Stimulated activated CD4-positive, alpha-beta T cell treated with anti-CD3 and anti-CD28 coated beads, TNF-alpha, amount 100 ng/mL, for 48 hours (primary cell): ENCODE data around the gene POLK.
"Not testable (repeated sequence)": the region's sequence is repeated elsewhere in the genome, so short reads cannot be mapped to it uniquely, and the experiment has no call there.

ENCODE experiments used
- DNase-seq, 3 donors: peaks; one replicate each; pipeline ENCODE4 v3.0.0-alpha.2; 2020; ENCODE audit warnings: low read depth in 3 of 3

POLK gene

GRCh38 chr5:75550597-75550996 lies 38.9 kb downstream of the POLK start:
- DNase-seq: no peak

GRCh38 chr5:75551471-75551870 lies 39.8 kb downstream of the POLK start:
- DNase-seq: no peak

- no peak for DNase-seq
These were observed 41.1 kb downstream of the POLK start for GRCh38 chr5:75552764-75553163.

- DNase-seq: no peak
These were observed 41.7 kb downstream of the POLK start for GRCh38 chr5:75553358-75553757.

- DNase-seq: no peak
These were observed 46.5 kb downstream of the POLK start for GRCh38 chr5:75558221-75558620.

- no peak for DNase-seq
These were observed 47.4 kb downstream of the POLK start for GRCh38 chr5:75558981-75559632.

GRCh38 chr5:75560655-75561054 lies 49.0 kb downstream of the POLK start:
- DNase-seq: not testable (repeated sequence)

GRCh38 chr5:75565991-75566709 lies 54.5 kb downstream of the POLK start:
- DNase-seq: not testable (repeated sequence)

- DNase-seq: peak; percentile 35 to 44 (median 41)
These were observed 55.1 kb downstream of the POLK start for GRCh38 chr5:75566710-75567309.

- DNase-seq: no peak
These were observed 56.0 kb downstream of the POLK start for GRCh38 chr5:75567710-75568109.

GRCh38 chr5:75568202-75568601 lies 56.5 kb downstream of the POLK start:
- no peak for DNase-seq

- no peak for DNase-seq
These were observed 59.9 kb downstream of the POLK start for GRCh38 chr5:75571547-75571946.

- no peak for DNase-seq
These were observed 63.1 kb downstream of the POLK start for GRCh38 chr5:75574791-75575190.

GRCh38 chr5:75578280-75578679 lies 66.6 kb downstream of the POLK start:
- DNase-seq: not testable (repeated sequence)

GRCh38 chr5:75584641-75585040 lies 73.0 kb downstream of the POLK start:
- DNase-seq: no peak

GRCh38 chr5:75588666-75589065 lies 77.0 kb downstream of the POLK start:
- no peak for DNase-seq

GRCh38 chr5:75600535-75600934 lies 88.8 kb downstream of the POLK start:
- DNase-seq: no peak

GRCh38 chr5:75601567-75601966 lies 89.9 kb downstream of the POLK start:
- DNase-seq: no peak

GRCh38 chr5:75601996-75602395 lies 90.3 kb downstream of the POLK start:
- no peak for DNase-seq

GRCh38 chr5:75603371-75603770 lies 91.7 kb downstream of the POLK start:
- no peak for DNase-seq

- DNase-seq: no peak
These were observed 92.1 kb downstream of the POLK start for GRCh38 chr5:75603821-75604220.

GRCh38 chr5:75607341-75607740 lies 95.7 kb downstream of the POLK start:
- not testable (repeated sequence) for DNase-seq

- no peak for DNase-seq
These were observed 97.2 kb downstream of the POLK start for GRCh38 chr5:75608870-75609269.
